ENCODE measurements around the gene PAX4.

DNA sequence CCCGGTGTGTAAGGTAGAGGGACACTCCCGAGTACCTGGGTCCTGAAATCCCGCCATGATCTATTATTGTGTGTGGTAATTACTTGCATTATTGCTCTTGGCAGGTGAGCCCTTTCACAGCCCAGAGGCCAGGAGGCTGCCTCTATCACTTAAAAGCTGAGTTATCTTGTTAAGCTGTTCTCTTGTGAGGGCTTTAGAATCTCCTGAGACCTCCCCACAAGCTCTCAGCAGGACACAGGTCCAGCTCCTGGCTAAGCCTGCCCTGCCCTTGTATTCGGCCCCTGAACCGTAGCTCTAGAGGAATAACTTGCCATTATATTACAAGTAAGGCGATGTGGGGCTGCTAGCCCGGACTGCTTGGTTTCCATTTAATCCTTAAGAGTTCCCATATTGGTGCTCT lies 48.0 kb upstream of the PAX4 start:
- TF ChIP-seq POLR2A (IDR thresholded peaks at IDR 0.05; ENCODE audit: low read depth, low read length) (no peak), RCOR1 (IDR thresholded peaks at IDR 0.05; ENCODE audit: insufficient replicate concordance, low read length) (no peak), SMC3 (IDR thresholded peaks at IDR 0.05; ENCODE audit: low read depth, low read length) (no peak), BHLHE40 (IDR thresholded peaks at IDR 0.05; ENCODE audit: low read depth, low read length) (no peak), USF2 (IDR thresholded peaks at IDR 0.05; ENCODE audit: low read depth, low read length) (no peak), NFE2L2 (IDR thresholded peaks at IDR 0.05; ENCODE audit: low read depth, low read length) (no peak), RAD21 (IDR thresholded peaks at IDR 0.05; ENCODE audit: low read length) (no peak), FOS (IDR thresholded peaks at IDR 0.05; ENCODE audit: low read depth, low read length) (no peak), MAFK (IDR thresholded peaks at IDR 0.05; ENCODE audit: low read depth, low read length) (no peak), RFX5 (IDR thresholded peaks at IDR 0.05; ENCODE audit: low read depth, low read length) (no peak)
- TF ChIP-seq, protein P1, sequence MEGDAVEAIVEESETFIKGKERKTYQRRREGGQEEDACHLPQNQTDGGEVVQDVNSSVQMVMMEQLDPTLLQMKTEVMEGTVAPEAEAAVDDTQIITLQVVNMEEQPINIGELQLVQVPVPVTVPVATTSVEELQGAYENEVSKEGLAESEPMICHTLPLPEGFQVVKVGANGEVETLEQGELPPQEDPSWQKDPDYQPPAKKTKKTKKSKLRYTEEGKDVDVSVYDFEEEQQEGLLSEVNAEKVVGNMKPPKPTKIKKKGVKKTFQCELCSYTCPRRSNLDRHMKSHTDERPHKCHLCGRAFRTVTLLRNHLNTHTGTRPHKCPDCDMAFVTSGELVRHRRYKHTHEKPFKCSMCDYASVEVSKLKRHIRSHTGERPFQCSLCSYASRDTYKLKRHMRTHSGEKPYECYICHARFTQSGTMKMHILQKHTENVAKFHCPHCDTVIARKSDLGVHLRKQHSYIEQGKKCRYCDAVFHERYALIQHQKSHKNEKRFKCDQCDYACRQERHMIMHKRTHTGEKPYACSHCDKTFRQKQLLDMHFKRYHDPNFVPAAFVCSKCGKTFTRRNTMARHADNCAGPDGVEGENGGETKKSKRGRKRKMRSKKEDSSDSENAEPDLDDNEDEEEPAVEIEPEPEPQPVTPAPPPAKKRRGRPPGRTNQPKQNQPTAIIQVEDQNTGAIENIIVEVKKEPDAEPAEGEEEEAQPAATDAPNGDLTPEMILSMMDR (conservative IDR thresholded peaks at IDR 0.05; ENCODE audit: low read depth, low read length) = no peak
- TF ChIP-seq, protein P2, sequence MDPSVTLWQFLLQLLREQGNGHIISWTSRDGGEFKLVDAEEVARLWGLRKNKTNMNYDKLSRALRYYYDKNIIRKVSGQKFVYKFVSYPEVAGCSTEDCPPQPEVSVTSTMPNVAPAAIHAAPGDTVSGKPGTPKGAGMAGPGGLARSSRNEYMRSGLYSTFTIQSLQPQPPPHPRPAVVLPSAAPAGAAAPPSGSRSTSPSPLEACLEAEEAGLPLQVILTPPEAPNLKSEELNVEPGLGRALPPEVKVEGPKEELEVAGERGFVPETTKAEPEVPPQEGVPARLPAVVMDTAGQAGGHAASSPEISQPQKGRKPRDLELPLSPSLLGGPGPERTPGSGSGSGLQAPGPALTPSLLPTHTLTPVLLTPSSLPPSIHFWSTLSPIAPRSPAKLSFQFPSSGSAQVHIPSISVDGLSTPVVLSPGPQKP (IDR thresholded peaks at IDR 0.05; ENCODE audit: borderline replicate concordance, low read depth, low read length) = no peak

Measured in IMR-90 (cell line).